ENCODE measurements around the gene DBF4. TPM values are rescaled to one million over a fixed set of nuclear protein-coding genes. Genes with fewer than 3 reads are reported as not detected.
"Not testable (repeated sequence)": the region's sequence is repeated elsewhere in the genome, so short reads cannot be mapped to it uniquely, and the experiment has no call there.

DBF4 gene
- total RNA-seq, 4 donors from 2014 or later, result 9.0 to 50.0 (median 11.1) TPM

- Histone ChIP-seq H3K4me3 (no peak overlapping the region), H3K36me3 (peaks cover 0 to 9% (median under 1%) of the 10 kb centered on the region in 4 donors), H3K4me1 (peaks cover 10 to 22% (median 17%) of the 10 kb centered on the region in 4 donors), H3K27ac (no peak overlapping the region), H3K27me3 (no peaks in the 10 kb centered on the region), H3K9me3 (peaks cover 0 to 4% of the 10 kb centered on the region in 2 donors)
- intact Hi-C loops (cut with DNase I; ENCODE audit: low total_unique reads), result no loop called here
- no peak for DNase-seq
- no peak for TF ChIP-seq CTCF (IDR thresholded peaks at IDR 0.05)
- no peak for TF ChIP-seq POLR2A (IDR thresholded peaks at IDR 0.05)
- TF ChIP-seq POLR2AphosphoS5 (IDR thresholded peaks at IDR 0.05), result no peak
- no peak for TF ChIP-seq EP300 (IDR thresholded peaks at IDR 0.05; ENCODE audit: low read depth)
- 84 to 97% methylated on average over 5 of the region's 5 CpGs for WGBS, 2 donors (ENCODE audit: low coverage in 1 of 2)
- in situ Hi-C loops (cut with MboI; ENCODE audit: low pct_ligation_motif_present in 1 of 4, low pct_unique_long_range_greater_than_20kb in 1 of 4, low sequenced_read_pairs in 3 of 4), result no loop called here
Observed at GRCh38 chr7:87872346-87872745, 3.9 kb upstream of the DBF4 start.

GRCh38 chr7:87873328-87873727, 3.0 kb upstream of the DBF4 start:
- WGBS, 2 donors (ENCODE audit: low coverage in 1 of 2), result 92 to 94% methylated on average over 5 to 10 of the region's 10 CpGs
- in situ Hi-C loops (cut with MboI; ENCODE audit: low pct_ligation_motif_present in 1 of 4, low pct_unique_long_range_greater_than_20kb in 1 of 4, low sequenced_read_pairs in 3 of 4); H3K36me3 ChIP-seq; intact Hi-C loops (cut with DNase I; ENCODE audit: low total_unique reads); H3K9me3 ChIP-seq; H3K4me3 ChIP-seq; DNase-seq; H3K27me3 ChIP-seq: not testable (repeated sequence)
- peak overlapping the region in 2 of 4 donors; percentile 97 to 98 for H3K27ac ChIP-seq
- peaks cover 14 to 32% (median 25%) of the 10 kb centered on the region in 4 donors for H3K4me1 ChIP-seq

GRCh38 chr7:87874066-87874465, 2.2 kb upstream of the DBF4 start:
- Histone ChIP-seq H3K27me3 (no peaks in the 10 kb centered on the region), H3K4me1 (peaks cover 14 to 38% (median 27%) of the 10 kb centered on the region in 4 donors), H3K27ac (peak overlapping the region; percentile 20 to 98 (median 98)), H3K36me3 (peaks cover 0 to 9% (median under 1%) of the 10 kb centered on the region in 4 donors), H3K4me3 (peak overlapping the region in 1 of 4 donors; percentile 92), H3K9me3 (peaks cover 0 to 4% of the 10 kb centered on the region in 2 donors)
- WGBS, 2 donors (ENCODE audit: low coverage in 1 of 2), result 35 to 44% methylated on average over 4 of the region's 4 CpGs
- intact Hi-C loops (cut with DNase I; ENCODE audit: low total_unique reads) (no loop called here), in situ Hi-C loops (cut with MboI; ENCODE audit: low pct_ligation_motif_present in 1 of 4, low pct_unique_long_range_greater_than_20kb in 1 of 4, low sequenced_read_pairs in 3 of 4) (no loop called here)
- no peak for TF ChIP-seq EP300 (IDR thresholded peaks at IDR 0.05; ENCODE audit: low read depth)
- no peak for TF ChIP-seq POLR2AphosphoS5 (IDR thresholded peaks at IDR 0.05)
- TF ChIP-seq CTCF (IDR thresholded peaks at IDR 0.05), result no peak
- TF ChIP-seq POLR2A (IDR thresholded peaks at IDR 0.05), result no peak
- no peak for DNase-seq

GRCh38 chr7:87875151-87876039, 898 bp upstream of the DBF4 start:
- peak; percentile 41 for DNase-seq
- 3 to 11% methylated on average over 5 to 34 of the region's 35 CpGs for WGBS, 2 donors (ENCODE audit: low coverage in 1 of 2)
- Histone ChIP-seq H3K27me3 (no peaks in the 10 kb centered on the region), H3K4me3 (peak overlapping the region; percentile 57 to 92 (median 72)), H3K9me3 (peaks cover 0 to 4% of the 10 kb centered on the region in 2 donors), H3K36me3 (peaks cover 0 to 9% (median under 1%) of the 10 kb centered on the region in 4 donors), H3K4me1 (peaks cover 14 to 38% (median 27%) of the 10 kb centered on the region in 4 donors), H3K27ac (peak overlapping the region; percentile 97 to 98 (median 98))
- in situ Hi-C loops (cut with MboI; ENCODE audit: low pct_ligation_motif_present in 1 of 4, low pct_unique_long_range_greater_than_20kb in 1 of 4, low sequenced_read_pairs in 3 of 4), result loop anchor here in 3 of 4 donors (25.0 kb wide), 2 partner anchors 363 to 538 kb away; partner anchors contain the start of gene CROT (in 3 of the 3)
- intact Hi-C loops (cut with DNase I; ENCODE audit: low total_unique reads), result no loop called here
- TF ChIP-seq POLR2A (IDR thresholded peaks at IDR 0.05), result no peak
- no peak for TF ChIP-seq POLR2AphosphoS5 (IDR thresholded peaks at IDR 0.05)
- no peak for TF ChIP-seq CTCF (IDR thresholded peaks at IDR 0.05)
- no peak for TF ChIP-seq EP300 (IDR thresholded peaks at IDR 0.05; ENCODE audit: low read depth)

Data from transverse colon (tissue), 4 donors.